GM21381 (cell line): ENCODE results near the gene APLP2.
"Not testable (repeated sequence)": the region's sequence is repeated elsewhere in the genome, so short reads cannot be mapped to it uniquely, and the experiment has no call there.

Source experiments
- ATAC-seq: cut with Tn5 transposase; IDR thresholded peaks from one replicate; pipeline ENCODE4 v1.9.1; 2021; ENCODE audit warnings: mild to moderate bottlenecking, moderate library complexity; ENCODE audit not compliant: unreplicated experiment

APLP2 gene

GRCh38 chr11:130089674-130090073 lies 20.0 kb downstream of the APLP2 start:
- no peak for ATAC-seq

GRCh38 chr11:130090517-130090916 lies 20.8 kb downstream of the APLP2 start:
- not testable (repeated sequence) for ATAC-seq

GRCh38 chr11:130091169-130091568 lies 21.5 kb downstream of the APLP2 start:
- not testable (repeated sequence) for ATAC-seq

GRCh38 chr11:130092661-130093060 lies 23.0 kb downstream of the APLP2 start:
- ATAC-seq, result no peak

- no peak for ATAC-seq
Observed at GRCh38 chr11:130094614-130095013, 24.9 kb downstream of the APLP2 start.

- no peak for ATAC-seq
Observed at GRCh38 chr11:130095326-130095725, 25.6 kb downstream of the APLP2 start.

GRCh38 chr11:130096042-130096441 lies 26.3 kb downstream of the APLP2 start:
- no peak for ATAC-seq

GRCh38 chr11:130096823-130097222 lies 27.1 kb downstream of the APLP2 start:
- no peak for ATAC-seq

- ATAC-seq, result no peak
Observed at GRCh38 chr11:130097285-130097684, 27.6 kb downstream of the APLP2 start.

- ATAC-seq, result no peak
Observed at GRCh38 chr11:130099356-130099755, 29.7 kb downstream of the APLP2 start.

- ATAC-seq, result no peak
Observed at GRCh38 chr11:130100381-130101095, 30.8 kb downstream of the APLP2 start.

GRCh38 chr11:130101661-130102060 lies 32.0 kb downstream of the APLP2 start:
- no peak for ATAC-seq

GRCh38 chr11:130102301-130103249 lies 32.9 kb downstream of the APLP2 start:
- no peak for ATAC-seq

GRCh38 chr11:130103296-130103814 lies 33.7 kb downstream of the APLP2 start:
- no peak for ATAC-seq

- ATAC-seq, result no peak
Observed at GRCh38 chr11:130106381-130106780, 36.7 kb downstream of the APLP2 start.

GRCh38 chr11:130108671-130109070 lies 39.0 kb downstream of the APLP2 start:
- not testable (repeated sequence) for ATAC-seq

- ATAC-seq, result no peak
Observed at GRCh38 chr11:130109386-130109785, 39.7 kb downstream of the APLP2 start.

- ATAC-seq, result no peak
Observed at GRCh38 chr11:130110339-130111108, 40.8 kb downstream of the APLP2 start.

GRCh38 chr11:130112071-130112830 lies 42.6 kb downstream of the APLP2 start:
- ATAC-seq, result no peak

GRCh38 chr11:130114281-130114680 lies 44.6 kb downstream of the APLP2 start:
- no peak for ATAC-seq
